GM10266 (cell line): Measurements from ENCODE around the gene NOL4L.

ENCODE experiments used
- DNase-seq: peaks from one replicate; pipeline ENCODE4 v3.0.0; 2012; ENCODE audit errors: extremely low spot score
- TF ChIP-seq, protein P1 (sequence below): IDR thresholded peaks from 2 replicates; pipeline ENCODE4 v1.5.1; 2012; ENCODE audit warnings: mild to moderate bottlenecking, low read depth; ENCODE audit not compliant: control insufficient read depth, insufficient read depth; ENCODE audit errors: missing control alignments

The NOL4L gene, protein sequence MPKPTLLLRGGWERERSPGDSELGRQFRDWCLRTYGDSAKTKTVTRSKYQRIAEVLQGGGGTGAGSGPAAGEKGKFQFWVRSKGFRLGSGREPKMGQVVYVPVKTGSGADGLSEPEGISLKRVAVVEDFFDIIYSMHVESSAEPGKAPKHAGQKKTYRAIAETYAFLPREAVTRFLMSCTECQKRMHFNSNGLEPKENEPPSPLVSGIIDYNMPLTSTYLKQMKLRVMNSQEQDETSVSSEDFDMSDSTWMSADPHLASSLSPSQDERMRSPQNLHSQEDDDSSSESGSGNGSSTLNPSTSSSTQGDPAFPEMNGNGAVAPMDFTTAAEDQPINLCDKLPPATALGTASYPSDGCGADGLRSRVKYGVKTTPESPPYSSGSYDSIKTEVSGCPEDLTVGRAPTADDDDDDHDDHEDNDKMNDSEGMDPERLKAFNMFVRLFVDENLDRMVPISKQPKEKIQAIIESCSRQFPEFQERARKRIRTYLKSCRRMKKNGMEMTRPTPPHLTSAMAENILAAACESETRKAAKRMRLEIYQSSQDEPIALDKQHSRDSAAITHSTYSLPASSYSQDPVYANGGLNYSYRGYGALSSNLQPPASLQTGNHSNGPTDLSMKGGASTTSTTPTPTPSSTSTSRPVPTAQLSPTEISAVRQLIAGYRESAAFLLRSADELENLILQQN

DNA sequence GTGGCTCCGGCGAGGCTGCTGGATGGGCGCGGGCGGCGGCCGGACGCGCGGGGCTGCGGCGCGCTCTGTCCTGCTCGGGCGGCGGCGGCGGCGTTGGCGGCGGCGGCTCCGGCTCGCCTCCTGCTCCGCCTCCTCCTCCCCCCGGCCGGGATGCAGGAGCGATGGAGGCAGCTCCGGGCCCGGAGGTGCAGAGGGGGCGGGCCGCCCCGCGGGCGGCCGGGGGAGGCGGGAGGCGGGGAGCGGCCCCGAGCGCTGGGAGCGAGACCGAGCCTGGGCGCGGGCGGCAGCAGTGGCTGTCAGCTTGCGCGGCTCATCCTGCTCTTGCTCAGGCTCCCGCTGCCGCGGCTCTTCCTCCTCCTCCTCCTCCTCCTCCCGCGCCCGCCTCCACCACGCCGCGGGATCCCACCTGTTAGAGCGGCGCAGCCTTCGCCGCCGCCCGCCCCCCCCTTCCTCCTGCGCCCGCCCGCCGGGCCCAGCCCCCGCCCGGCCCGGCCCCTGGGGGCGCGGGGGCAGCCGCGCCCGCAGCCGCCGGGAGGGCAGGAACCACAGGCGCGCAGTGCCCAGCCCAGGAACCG, at the start of gene NOL4L:
TSS of gene NOL4L (minus strand) at position 323 of the 575 bp plus-strand sequence. CDS start 443 bp downstream, outside the sequence.
- TF ChIP-seq, protein P1, sequence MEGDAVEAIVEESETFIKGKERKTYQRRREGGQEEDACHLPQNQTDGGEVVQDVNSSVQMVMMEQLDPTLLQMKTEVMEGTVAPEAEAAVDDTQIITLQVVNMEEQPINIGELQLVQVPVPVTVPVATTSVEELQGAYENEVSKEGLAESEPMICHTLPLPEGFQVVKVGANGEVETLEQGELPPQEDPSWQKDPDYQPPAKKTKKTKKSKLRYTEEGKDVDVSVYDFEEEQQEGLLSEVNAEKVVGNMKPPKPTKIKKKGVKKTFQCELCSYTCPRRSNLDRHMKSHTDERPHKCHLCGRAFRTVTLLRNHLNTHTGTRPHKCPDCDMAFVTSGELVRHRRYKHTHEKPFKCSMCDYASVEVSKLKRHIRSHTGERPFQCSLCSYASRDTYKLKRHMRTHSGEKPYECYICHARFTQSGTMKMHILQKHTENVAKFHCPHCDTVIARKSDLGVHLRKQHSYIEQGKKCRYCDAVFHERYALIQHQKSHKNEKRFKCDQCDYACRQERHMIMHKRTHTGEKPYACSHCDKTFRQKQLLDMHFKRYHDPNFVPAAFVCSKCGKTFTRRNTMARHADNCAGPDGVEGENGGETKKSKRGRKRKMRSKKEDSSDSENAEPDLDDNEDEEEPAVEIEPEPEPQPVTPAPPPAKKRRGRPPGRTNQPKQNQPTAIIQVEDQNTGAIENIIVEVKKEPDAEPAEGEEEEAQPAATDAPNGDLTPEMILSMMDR = no peak
- peak; percentile 61 for DNase-seq

DNA sequence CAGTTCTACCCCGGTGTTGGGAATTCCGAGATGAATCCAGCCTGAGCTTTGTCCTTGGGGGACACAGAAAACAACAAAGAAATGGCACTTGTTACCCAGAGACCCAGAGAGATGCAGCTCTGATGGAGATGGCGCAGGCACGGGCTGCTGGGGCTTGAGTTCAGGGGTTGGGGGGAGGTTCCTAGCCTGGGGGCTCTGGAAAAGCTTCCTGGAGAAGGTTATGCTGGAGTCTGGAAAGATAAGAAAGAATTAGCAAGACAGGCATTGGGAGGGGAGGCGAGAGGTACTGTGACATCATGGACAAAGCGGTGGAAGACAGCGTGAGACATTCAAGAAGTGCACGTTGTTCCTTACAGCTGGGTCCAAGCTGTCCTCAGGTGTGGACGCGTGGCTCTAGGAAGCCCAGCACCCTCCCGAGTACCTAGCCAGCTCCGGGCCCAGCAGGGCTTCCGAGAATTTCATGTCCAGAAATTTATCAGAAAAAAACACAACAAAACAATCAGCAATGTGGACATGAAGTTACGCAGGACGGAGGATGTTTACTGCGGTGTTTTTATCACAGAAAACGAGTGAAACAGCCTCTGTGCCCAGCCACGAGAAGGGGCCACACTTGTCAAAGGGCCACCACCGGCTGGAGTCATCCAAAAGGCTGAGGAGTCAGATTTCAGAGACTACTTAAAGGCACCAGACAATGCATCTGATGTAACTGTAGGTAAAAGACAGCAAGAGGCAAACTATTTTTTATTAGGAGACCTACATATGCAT, 49.1 kb upstream of the NOL4L start:
- TF ChIP-seq, protein P1 = no peak
- DNase-seq = no peak

DNA sequence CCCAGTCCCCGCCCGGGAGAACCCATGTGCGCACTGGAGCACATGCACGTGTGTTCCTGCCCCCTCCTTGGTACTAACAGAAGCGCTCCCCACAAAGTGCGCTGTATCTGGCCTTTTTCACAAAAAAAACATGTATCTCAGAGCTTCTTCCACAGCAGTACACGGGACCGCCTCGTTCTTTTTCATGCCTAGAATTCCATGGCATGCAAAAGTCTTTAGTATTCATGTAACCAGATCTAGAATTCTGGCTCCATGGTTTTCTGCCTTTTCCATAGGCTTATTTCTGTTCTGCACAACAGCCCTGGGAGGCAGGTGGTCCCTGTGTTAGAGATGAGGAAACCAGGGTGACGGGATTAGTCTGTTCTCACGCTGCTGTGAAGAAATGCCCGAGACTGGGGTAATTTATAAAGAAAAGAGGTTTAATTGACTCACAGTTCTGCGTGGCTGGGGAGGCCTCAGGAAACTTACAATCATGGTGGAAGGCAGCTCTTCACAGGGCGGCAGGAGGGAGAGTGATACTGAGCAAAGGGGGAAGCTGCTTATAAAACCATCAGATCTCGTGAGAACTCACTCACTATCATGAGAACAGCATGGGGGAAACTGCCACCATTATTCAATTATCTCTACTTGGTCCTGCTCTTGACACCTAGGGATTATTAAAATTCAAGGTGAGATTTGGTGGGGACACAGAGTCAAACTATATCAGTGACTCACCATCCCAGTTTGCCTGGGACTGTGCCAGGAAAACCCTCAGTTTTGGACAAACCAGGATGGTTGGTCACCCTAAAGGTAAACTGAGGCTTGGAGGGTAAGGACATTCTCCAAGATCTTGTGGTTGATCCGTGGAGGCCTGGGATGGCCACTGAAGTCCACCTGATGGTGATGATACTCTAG, 47.6 kb upstream of the NOL4L start:
- DNase-seq = no peak
- TF ChIP-seq, protein P1 = no peak

DNA sequence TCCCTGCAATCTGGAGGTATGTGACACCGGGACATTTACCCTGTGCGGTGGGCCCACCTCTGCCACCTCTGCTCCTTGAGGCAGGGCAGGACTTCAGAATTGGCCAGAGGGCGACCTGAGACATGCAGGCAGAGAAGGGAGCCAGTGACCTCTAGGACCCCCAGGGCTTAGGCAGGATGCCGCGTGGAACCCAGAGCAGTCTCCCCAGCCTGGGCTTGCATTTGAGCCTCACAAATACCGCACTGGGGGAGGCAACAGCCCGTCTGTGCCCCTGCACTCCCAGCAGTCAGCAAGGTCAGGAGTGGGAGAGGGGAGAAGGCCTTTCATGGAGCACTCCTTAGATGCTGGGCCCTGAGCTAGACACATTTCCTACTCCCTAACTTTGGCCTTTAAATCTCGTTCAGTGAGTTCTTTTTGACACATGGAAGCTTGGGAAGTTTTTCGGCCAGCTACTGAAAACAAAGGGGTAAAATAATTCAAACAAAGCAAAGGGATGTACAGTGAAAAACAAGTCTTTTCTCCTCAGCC, 46.9 kb upstream of the NOL4L start:
- DNase-seq = no peak
- TF ChIP-seq, protein P1 = no peak

DNA sequence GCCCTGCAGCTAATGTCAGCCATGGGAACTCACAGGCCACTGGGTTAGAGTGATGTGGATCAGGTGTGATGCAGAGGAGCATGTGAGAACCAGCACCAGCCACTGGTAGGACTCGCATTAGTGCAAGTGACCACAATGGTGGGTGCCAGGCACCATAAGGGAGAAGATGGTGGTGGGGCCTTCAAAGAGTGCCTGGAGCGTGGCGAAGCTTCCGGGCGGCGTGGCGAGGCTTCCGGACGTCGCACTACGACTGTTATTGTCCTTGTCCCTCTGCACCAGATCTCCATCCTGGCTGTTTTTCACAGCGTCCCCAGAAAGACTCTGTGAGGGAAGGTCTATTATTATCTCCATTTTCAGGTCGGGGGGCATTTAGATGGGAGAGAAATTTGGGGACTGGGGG, 44.7 kb upstream of the NOL4L start:
- no peak for DNase-seq
- TF ChIP-seq, protein P1 = no peak

DNA sequence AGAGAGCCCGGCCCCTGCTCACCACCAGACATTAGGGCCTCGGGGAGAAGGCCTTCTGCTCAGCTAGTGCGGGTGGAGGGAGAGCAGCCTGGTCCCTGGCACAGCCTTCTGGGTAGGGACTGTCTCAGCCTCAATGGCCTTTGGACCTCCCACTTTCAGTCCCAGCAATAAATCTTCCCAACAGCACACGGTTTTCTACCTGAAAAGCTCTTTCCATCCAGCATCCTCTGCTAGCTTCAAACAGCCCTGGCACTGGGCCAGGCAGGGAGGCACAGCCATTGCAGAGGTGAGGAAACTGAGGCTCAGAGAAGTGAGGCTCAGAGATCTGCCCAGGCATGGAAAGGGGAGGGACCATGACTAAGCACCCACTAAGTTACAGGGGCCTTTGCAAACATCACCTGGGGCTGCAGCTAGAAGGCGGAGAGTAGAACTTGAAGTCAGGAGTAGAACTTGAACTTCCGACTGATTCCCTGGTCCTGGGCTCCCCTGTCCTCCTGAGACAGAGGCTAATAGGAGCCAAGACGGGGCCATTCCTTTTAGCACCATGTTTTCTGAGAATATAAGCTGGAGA, 43.9 kb upstream of the NOL4L start:
- no peak for DNase-seq
- TF ChIP-seq, protein P1 = no peak
